ENCODE results near the gene SNORC.

DNA sequence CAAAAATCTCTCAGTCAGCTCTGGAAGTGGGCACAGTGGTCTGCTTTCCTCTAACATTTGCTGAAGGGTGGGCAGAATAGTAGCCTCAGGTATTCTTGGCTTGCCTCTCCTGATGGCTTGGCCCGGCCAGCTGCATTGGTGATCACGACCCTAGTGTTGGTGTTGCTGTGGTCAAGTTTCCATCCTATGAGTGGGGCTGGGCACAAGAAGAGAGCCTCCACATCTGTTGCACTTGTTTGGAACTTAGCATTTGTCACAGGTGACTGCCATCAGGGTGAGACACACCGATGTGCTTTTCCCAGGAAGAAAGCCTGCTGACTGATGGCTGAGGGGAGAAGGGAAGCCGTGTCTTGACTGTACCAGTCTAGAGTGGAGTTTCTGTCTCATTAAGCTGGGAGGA lies 33.1 kb upstream of the SNORC start:
- TF ChIP-seq, protein P1, sequence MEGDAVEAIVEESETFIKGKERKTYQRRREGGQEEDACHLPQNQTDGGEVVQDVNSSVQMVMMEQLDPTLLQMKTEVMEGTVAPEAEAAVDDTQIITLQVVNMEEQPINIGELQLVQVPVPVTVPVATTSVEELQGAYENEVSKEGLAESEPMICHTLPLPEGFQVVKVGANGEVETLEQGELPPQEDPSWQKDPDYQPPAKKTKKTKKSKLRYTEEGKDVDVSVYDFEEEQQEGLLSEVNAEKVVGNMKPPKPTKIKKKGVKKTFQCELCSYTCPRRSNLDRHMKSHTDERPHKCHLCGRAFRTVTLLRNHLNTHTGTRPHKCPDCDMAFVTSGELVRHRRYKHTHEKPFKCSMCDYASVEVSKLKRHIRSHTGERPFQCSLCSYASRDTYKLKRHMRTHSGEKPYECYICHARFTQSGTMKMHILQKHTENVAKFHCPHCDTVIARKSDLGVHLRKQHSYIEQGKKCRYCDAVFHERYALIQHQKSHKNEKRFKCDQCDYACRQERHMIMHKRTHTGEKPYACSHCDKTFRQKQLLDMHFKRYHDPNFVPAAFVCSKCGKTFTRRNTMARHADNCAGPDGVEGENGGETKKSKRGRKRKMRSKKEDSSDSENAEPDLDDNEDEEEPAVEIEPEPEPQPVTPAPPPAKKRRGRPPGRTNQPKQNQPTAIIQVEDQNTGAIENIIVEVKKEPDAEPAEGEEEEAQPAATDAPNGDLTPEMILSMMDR (IDR thresholded peaks at IDR 0.05) = no peak
- TF ChIP-seq FOXM1 (IDR thresholded peaks at IDR 0.05; ENCODE audit: low read depth) = no peak
- TF ChIP-seq, protein P2, sequence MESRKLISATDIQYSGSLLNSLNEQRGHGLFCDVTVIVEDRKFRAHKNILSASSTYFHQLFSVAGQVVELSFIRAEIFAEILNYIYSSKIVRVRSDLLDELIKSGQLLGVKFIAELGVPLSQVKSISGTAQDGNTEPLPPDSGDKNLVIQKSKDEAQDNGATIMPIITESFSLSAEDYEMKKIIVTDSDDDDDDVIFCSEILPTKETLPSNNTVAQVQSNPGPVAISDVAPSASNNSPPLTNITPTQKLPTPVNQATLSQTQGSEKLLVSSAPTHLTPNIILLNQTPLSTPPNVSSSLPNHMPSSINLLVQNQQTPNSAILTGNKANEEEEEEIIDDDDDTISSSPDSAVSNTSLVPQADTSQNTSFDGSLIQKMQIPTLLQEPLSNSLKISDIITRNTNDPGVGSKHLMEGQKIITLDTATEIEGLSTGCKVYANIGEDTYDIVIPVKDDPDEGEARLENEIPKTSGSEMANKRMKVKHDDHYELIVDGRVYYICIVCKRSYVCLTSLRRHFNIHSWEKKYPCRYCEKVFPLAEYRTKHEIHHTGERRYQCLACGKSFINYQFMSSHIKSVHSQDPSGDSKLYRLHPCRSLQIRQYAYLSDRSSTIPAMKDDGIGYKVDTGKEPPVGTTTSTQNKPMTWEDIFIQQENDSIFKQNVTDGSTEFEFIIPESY (IDR thresholded peaks at IDR 0.05; ENCODE audit: borderline replicate concordance, low read depth) = no peak
- TF ChIP-seq JUND (IDR thresholded peaks at IDR 0.05) = no peak
- no peak for TF ChIP-seq RAD21 (IDR thresholded peaks at IDR 0.05; ENCODE audit: low read length)
- TF ChIP-seq TEAD4 (IDR thresholded peaks at IDR 0.05; ENCODE audit: borderline replicate concordance, insufficient read depth) = no peak
- TF ChIP-seq YY1 (IDR thresholded peaks at IDR 0.05; ENCODE audit: low read depth) = no peak
- no peak for TF ChIP-seq MXI1 (IDR thresholded peaks at IDR 0.05; ENCODE audit: low read depth, low read length)
- TF ChIP-seq, protein P3, sequence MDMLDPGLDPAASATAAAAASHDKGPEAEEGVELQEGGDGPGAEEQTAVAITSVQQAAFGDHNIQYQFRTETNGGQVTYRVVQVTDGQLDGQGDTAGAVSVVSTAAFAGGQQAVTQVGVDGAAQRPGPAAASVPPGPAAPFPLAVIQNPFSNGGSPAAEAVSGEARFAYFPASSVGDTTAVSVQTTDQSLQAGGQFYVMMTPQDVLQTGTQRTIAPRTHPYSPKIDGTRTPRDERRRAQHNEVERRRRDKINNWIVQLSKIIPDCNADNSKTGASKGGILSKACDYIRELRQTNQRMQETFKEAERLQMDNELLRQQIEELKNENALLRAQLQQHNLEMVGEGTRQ (IDR thresholded peaks at IDR 0.05; ENCODE audit: borderline replicate concordance, low read depth, low read length) = no peak
- no peak for TF ChIP-seq ELF1 (IDR thresholded peaks at IDR 0.05)
- TF ChIP-seq GABPA (IDR thresholded peaks at IDR 0.05; ENCODE audit: low read depth) = no peak
- TF ChIP-seq SIN3A (IDR thresholded peaks at IDR 0.05; ENCODE audit: borderline replicate concordance, low read depth, low read length) = no peak
- no peak for TF ChIP-seq RCOR1 (IDR thresholded peaks at IDR 0.05; ENCODE audit: low read length)
